GM20431 (cell line): ENCODE results near the gene KATNAL1.
"Not testable (repeated sequence)": the region's sequence is repeated elsewhere in the genome, so short reads cannot be mapped to it uniquely, and the experiment has no call there.

Experiments
- in situ Hi-C: fragments of 300-500 bp; cut with MseI, MboI; formaldehyde crosslinking; loops from one replicate; pipeline ENCODE4 v1.15.0; 2020; ENCODE audit warnings: low sequenced_read_pairs; ENCODE audit not compliant: unreplicated experiment

KATNAL1 gene

DNA sequence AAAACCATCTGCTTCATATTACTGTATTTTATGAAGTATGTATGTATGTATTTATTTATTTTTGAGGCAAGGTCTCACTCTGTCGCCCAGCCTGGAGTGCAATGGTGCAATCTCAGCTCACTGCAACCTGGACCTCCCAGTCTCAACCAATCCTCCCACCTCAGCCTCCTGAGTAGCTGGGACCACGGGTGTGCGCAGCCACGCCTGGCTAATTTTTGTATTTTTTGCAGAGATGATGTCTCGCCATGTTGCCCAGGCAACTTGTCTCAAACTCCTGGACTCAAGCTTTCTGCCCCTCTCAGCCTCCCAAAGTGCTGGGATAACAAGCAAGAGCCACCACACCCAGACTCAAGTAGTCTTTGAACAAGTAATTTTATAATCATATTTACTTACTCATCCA is 5.5 kb downstream of the KATNAL1 start:
- in situ Hi-C loops: no loop called here

DNA sequence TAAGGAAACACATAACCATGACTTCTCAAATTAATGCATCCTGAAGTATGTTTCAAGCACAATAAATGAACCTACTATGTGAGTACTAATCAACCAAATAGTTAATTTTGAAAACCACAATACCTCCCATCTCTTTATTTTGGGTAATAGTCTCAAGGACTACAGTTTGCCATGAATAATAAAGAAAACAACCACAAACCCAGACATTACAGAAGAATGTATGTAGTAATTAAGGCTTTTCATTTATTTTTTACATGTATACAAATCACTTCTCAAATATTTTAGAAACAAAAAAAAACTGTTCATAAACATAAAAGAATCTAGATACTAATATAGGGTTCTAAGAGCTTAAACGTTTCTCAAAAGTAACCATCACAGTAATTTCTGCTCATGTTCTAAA is 6.8 kb downstream of the KATNAL1 start:
- in situ Hi-C loops: no loop called here

DNA sequence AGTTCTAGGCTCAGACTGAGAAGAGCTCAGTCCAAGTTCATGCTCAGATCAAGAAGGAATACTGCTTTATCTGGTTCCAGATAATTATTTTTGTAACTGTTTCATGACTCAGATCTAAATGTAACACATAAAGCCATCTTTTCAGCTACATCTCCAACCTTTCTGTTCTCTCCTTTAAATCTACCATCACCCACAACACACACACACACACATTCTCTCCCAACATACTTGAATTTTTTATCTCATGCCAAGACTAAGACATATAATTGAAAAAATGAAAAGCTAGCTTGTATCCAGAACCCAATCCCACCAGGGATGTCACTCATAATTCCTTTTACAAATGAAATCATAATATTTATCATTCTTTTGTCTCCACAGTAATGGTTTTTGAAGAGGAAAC is 7.6 kb downstream of the KATNAL1 start:
- in situ Hi-C loops: no loop called here

DNA sequence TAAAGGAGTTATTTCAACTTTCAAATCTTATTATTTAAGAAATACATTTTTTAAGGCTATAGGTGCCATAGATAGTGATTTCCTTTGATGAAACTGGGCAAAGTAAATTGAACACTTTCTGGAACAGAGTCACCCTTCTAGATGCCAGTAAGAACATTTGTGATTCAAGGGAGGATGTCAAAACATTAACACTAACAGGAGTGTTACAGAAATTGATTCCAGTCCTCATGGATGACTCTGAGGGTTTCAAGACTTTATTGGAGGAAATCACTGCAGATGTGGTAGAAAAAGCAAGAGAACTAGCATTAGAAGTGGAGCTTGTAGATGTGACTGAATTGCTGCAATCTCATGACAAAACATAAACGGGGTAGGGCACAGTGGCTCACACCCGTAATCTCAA is 12.2 kb downstream of the KATNAL1 start:
- in situ Hi-C loops: no loop called here

DNA sequence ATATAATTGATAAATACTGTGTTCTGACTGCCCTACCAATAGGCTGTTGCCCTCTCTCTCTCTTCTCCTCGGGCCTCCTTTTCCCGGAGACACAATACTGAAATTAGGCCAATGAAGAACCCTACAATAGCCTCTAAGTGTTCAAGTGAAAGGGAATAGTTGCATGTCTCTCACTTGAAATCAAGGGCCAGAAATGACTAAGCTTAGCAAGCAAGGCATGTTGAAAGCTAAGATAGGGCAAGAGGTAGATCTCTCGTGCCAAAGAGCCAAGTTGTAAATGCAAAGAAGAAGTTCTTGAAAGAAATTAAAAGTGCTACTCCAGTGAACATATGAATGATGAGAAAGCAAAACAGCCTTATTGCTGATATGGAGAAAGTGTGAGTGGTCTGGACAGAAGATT is 13.3 kb downstream of the KATNAL1 start:
- in situ Hi-C loops: no loop called here

DNA sequence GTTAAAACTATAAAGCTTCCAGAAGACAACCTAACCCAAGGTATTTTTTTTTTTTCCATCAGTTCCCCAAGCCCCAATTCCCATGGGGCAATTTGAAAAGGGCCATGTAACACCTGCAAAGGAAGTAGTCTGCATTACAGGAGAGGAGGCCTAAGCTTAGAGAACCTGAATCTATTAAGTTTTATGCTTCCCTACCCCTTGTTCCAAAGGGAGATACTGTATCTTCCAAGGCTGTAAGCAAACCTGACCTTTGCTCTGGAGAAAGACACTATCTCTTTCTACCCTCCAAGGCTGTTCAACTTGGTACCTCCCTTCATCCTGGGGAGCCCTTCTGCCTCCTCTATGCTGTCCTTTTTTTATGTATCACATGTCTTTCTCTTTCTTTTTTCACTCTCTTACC is 15.0 kb downstream of the KATNAL1 start:
- in situ Hi-C loops: no loop called here

DNA sequence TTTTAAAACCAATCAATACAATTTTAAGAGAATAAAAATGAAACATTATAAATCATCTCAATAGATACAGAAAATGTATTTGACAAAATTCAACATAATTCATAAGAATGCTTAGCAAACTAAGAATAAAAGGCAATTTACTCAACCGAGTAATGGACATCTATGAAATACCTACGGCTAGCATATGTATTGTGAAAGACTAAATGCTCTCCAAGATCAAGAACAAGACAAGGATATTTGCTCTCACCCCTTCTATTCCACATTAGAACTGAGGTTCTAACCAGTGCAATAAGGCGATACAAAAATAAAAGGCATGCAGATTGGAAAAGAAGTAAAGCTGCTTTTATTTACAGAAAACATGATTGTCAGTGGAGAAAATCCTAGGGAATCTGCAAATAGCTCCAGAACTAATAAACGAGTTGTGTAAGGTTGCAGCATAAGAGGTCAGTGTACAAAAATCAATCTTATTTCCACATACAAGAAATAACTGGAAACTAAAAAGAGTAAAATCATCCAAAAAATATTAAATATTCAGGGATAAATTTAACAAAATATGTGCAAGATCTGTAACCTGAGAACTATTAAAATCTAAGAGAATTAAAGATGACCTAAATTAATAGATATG is 16.4 kb downstream of the KATNAL1 start:
- in situ Hi-C loops: no loop called here

DNA sequence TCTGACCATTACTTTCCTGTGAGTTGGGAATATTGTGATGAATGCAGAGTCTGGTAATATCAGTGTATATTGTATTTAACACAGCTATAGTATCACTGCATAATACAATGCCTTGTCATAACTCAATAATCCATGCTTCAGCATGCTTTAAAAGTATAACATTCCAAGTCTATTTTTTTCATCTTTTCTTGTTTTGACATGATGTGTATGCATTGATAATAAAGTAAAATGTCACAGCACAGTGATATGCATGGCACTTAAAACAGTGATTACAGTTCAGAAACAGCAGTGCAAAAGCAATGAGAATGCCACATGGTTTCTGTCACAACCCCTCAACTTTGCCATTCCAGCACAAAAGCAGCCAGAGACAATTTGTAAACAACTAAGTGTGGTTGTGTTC is 17.8 kb downstream of the KATNAL1 start:
- in situ Hi-C loops: no loop called here

DNA sequence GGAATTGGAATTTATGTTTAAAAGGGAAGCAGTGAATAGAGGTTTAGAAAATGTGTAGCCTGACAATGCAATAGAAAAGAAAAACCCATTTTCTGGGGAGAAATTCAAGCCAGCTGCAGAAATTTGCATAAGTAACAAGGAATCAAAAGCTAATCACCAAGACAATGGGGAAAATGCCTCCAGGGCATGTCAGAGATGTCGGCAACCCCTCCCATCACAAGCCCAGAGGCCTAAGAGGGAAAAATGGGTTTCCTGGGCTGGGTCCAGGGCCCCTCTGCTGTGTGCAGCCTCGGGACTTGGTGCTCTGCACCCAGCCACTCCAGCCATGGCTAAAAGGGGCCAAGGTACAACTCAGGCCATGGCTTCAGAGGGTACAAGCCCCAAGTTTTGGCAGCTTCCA is 21.3 kb downstream of the KATNAL1 start:
- in situ Hi-C loops: not testable (repeated sequence)

DNA sequence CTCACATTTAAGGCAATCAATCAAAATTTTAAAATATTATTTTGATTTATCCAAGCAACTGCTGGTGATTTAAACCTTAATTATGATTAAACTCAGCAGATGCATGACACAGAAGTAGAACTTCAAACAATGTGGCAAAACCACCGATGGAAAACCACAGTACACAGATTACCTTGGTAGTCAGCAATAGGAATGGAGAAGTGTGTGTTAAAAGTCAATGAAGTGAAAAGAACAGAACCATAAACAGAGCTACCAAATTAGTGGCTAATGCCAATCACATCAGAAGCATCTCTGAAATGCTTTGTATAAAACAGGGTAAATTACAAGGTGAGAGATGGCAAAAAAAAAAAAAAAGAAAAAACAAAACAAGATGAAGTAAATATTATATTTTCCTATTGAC is 31.2 kb downstream of the KATNAL1 start:
- in situ Hi-C loops: no loop called here

DNA sequence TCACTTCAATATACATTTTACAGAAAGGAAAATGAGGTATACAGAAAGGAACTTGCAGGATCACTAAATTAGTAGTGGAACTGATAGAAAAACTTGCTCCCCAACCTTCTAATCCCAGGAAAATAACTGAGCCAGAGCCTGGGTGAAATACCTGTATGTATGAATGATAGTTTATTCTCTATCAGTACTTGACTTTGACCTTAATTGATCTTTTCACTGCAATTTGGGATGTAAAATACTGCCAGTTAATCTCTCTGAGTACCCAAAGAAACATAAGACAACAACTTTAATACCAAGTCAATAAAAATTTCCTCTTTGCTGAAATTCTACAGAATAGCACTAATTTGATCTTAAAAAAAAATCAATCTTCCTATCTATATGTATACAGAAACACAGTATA is 33.3 kb downstream of the KATNAL1 start:
- in situ Hi-C loops: no loop called here

DNA sequence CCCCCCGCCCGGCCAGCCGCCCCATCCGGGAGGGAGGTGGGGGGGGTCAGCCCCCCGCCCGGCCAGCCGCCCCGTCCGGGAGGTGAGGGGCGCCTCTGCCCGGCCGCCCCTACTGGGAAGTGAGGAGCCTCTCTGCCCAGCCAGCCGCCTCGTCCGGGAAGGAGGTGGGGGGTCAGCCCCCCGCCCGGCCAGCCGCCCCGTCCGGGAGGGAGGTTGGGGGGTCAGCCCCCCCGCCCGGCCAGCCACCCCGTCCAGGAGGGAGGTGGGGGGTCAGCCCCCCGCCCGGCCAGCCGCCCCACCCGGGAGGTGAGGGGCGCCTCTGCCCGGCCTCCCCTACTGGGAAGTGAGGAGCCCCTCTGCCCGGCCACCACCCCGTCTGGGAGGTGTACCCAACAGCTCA is 37.3 kb downstream of the KATNAL1 start:
- in situ Hi-C loops: not testable (repeated sequence)

DNA sequence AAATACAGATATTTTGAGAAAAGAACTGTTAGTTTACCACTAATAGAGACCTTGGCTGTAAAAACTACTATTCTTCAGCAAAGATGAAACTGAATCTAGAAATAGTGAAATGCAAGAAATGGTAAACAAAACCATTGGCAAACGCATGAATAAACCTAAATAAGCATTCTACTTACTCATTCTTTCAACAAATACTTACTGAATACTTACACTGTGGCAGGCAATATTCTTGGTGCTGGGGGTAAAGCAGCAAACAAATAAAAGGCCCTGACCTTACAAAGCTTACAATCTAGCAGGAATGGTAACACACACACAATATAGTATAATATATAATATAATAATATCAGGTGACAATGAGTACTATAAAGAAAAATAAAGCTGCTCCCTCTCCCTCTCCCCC is 38.7 kb downstream of the KATNAL1 start:
- in situ Hi-C loops: no loop called here

DNA sequence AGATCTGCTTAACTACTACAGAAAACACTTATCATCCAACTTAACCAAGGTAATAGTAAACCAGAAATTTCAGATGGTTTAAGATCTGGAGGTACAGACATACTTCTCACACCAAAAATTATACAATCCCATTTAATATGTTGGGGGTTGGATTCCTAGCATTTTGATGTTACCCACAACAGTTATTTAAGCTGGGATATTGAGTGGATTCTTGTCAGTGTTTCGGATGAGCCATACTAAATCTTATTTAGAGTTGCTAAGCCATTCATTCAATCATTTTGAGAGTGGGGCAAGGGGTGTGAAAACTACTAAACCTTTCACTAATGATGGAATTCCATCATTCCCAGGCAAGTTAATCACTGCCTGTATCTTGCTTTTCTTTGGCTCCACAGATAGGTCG is 40.6 kb downstream of the KATNAL1 start:
- in situ Hi-C loops: no loop called here

DNA sequence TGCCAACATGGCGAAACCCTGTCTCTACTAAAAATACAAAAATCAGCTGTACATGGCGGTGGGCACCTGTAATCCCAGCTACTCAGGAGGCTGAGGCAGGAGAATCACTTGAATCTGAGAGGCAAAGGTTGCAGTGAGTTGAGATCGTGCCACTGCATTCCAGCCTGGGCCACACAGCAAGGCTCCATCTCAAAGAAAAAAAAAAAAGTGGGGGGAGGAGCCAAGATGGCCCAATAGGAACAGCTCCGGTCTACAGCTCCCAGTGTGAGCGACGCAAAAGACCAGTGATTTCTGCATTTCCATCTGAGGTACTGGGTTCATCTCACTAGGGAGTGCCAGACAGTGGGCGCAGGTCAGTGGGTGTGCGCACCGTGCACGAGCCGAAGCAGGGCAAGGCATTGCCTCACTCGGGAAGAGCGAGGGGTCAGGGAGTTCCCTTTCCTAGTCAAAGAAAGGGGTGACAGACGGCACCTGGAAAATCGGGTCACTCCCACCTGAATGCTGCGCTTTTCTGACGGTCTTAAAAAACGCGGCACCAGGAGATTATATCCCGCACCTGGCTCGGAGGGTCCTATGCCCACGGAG is 48.1 kb downstream of the KATNAL1 start:
- in situ Hi-C loops: not testable (repeated sequence)

DNA sequence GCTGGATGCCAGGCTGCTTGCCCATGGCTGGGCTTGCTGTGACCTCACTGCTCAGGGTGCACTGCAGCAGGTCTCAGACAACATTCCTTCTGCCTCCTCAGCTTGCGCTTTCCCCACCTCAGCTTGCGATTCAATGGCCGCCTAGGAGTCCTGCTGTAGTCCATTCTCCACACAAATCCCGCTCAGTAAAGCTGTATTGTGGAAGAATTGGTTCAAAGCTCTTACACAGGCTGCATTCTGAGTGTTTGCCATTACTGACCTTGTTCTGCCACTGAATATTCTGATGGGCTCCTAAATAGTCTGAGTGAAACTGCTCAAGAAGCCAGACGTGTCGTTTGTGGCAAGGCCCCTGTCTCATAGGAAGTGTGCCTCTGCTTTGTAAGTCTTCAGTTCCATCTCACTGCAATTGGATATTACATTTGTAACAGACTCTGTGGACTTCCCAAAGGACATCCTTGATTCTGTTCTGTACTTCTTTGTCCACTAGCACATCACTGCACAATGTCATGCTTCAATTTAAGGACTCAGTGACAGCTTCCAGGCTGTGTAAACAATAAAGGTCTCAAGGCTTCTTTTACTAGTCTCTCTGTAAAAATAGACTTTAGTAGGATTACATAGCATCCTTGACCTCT is 49.8 kb downstream of the KATNAL1 start:
- in situ Hi-C loops: no loop called here

DNA sequence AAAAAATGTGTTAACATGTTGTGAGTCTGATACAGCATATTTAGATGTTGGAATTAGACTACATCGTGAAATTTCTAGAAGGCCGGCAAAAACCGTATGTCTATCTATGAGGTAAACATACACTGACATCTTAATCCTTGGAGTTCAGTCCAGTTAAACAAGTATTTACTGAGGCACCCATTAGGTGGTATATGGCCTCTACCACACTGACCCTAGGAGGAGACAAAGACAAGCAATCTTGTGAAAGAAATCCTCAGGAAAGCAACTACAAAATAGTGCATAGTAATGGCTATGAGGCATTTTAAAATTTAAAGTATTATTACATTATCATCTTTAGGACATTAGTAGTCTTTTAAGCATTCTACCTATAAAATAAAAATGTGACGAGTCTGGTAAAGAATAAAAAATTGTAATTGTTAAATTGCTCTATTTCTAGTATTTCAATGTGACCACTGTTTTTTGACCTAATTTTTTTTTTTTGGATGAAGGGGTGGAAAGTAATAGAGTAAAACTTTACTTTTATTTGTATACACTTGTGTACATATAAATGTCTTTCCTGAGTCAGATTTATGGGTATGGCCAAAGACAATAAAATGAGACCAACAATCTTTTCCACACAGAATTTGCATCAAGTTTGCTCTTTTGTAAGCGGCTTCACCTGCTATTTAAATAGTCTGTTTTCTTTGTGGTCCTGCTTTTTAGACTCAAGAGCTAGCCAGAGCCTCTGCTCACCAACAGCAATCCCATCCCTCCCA is 50.5 kb downstream of the KATNAL1 start:
- in situ Hi-C loops: no loop called here

DNA sequence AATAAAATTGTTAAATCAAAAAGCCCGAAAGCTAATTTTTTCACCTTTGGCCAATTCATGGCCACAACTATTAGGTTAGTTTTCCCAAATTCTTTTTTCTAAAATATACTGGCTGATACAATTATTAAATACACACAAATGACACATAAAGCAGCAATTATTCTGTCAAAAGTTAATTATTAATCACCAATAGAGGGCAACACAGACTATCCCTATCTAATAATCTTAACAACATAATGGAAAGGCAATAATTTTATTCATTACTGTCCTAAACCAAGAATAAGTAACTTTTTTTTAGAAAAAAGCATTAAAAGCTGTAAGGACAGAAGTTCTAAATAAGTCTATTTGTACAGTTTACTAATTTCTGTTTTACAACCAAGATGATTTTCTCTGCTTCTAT is 51.7 kb downstream of the KATNAL1 start:
- in situ Hi-C loops: no loop called here

DNA sequence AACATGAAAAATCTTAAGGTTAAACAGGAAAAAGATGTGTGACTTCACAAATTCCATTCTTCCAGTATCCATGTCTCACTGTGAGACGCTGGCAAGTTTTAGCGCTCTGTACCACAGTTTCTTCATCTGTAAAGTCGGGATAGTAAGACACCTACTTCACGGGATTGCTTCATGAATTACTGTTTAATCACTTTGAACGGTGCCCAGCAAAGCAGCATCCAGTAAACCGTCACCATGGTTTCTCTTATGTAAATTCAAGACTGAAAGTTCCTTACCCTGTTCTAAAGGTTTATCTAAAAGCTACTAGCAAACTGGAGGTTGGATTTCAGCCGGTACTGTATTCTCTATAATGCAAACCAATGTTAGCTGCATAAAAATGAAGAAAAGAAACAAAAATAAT is 53.5 kb downstream of the KATNAL1 start:
- in situ Hi-C loops: no loop called here

DNA sequence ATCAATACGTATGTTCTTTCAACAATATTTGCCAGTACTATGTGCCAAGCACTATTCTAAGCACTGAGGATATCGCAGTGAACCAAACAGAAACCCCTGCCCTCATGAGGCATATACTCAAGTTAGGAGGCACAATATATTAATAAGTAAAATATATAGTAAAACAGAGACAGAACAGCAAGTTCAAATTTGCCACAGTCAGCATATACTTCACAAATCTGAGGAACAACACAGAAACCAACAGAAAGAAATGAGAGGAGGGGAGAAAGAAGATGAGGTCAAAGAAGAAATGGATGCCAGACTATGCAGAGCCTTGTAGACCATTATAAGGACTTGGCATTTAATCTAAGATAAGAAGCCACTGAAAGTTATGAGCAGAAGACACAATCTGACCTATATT is 59.9 kb downstream of the KATNAL1 start:
- in situ Hi-C loops: no loop called here

DNA sequence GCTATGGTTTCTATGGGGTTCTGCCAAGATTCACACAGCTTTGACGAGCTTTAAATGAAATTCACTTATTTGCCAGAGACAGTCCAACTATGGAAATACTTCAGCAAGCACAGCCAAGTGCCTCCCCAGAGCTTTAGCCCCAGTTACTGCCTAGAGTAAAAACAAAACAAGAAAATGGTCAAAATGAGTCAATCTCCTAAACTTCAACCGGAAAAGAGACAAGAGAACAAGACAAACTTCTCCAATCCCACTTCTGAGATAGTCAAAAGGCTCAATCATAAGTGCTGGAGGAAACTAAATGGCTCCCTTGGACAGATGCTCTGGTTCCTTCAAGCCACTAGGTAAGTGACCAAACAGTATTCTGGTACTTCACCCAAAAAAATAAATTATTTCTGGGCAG is 65.8 kb downstream of the KATNAL1 start:
- in situ Hi-C loops: no loop called here
